ENCODE results near the gene LRRC74A.

LRRC74A gene

DNA sequence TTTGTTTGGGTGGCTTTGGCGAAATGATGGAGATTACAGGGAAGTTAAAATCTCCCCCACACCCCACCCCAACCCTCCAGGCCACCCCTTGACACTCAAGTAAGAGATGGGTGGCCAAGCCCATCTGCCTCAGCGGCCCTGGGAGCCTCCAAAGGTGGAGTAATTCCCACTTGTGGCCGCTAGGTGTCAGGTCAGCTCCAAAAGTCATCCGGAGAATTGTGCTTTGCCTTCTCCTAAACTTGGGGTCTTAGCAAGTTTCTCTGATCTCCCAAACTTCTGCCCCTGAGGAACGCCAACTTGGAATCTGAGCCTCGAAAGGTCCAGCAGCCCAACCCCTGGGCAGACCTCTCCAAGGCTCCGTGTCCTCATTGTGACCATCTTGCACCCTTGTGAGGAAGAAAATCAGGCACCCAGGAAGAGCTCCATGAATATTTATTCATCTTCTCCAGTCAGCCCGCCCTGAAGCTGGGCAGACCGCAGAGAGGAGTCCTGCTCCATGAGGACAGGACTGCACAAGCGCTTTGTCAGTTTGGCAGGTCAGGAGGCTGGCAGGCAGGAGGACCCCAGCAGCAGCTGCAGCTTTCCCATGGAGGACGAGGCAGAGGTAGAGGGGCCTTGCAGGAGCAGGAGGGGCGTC, 46.7 kb downstream of the LRRC74A start:
- TF ChIP-seq, protein P1, sequence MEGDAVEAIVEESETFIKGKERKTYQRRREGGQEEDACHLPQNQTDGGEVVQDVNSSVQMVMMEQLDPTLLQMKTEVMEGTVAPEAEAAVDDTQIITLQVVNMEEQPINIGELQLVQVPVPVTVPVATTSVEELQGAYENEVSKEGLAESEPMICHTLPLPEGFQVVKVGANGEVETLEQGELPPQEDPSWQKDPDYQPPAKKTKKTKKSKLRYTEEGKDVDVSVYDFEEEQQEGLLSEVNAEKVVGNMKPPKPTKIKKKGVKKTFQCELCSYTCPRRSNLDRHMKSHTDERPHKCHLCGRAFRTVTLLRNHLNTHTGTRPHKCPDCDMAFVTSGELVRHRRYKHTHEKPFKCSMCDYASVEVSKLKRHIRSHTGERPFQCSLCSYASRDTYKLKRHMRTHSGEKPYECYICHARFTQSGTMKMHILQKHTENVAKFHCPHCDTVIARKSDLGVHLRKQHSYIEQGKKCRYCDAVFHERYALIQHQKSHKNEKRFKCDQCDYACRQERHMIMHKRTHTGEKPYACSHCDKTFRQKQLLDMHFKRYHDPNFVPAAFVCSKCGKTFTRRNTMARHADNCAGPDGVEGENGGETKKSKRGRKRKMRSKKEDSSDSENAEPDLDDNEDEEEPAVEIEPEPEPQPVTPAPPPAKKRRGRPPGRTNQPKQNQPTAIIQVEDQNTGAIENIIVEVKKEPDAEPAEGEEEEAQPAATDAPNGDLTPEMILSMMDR (IDR thresholded peaks at IDR 0.05; ENCODE audit: low read depth, low read length) = peak; percentile 82
- no peak overlapping the region for H3K4me3 ChIP-seq (ENCODE audit: low read depth, low read length)

DNA sequence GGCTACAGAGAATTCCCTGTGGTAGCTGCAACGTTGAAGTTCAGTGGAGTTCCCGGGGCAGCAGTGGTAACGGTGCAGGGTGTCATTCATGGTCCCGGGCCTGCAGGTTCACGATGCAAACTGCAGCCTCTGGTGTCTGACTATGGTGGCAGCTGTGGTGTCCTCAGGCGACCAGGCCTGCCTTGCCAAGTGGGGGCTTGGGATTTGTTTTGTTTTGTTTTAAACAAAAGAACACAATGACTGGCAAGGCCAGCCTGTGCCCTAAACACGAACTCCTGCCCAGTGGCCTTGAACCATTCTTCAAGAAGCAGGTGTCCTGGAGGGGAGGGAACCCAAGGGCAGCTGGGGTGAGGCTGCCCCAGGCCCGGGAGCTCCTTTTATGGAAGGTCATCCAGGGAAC, 48.5 kb downstream of the LRRC74A start:
- no peak overlapping the region for H3K4me3 ChIP-seq (ENCODE audit: low read depth, low read length)
- TF ChIP-seq, protein P1 (IDR thresholded peaks at IDR 0.05; ENCODE audit: low read depth, low read length) = no peak

DNA sequence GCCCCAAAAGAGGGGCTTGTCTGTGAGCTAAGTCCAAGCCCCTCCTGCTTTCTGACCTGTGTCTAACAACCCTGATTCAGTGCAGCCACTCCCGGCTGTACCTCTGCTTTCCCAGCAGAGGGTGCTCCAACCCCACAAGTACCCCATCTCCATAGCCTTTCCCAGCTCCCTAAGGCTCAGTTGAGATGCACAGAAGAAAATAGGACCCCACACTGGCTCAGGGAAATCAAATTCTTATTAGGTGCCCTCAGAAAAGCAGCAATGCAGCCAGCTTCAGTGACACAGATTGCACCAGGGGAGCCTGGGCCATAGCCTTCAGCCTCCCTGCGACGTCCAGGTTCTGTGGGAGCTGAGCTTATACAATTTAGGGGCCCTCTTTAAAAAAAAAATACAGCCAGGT, 49.9 kb downstream of the LRRC74A start:
- TF ChIP-seq, protein P1 (IDR thresholded peaks at IDR 0.05; ENCODE audit: low read depth, low read length) = peak; percentile 95
- no peak overlapping the region for H3K4me3 ChIP-seq (ENCODE audit: low read depth, low read length)

DNA sequence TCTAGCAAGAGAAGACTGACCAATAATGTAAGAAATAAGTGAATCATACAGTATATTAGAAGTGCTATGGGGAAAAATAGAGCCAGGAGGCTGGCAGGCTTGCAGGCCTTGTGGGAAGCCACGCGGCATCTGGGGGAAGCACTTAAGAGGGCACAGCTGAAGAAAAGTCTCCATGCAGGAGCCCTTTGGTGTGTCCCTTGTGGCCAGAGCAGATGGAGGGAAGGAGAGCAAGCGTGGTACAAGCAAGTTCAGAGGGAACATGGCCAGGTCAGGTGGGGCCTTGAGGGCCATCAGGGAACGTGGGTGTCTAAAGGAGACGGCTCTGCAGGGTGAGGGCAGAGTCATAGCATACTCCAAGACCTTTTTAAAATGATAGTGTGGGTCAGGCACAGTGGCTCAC, 51.7 kb downstream of the LRRC74A start:
- TF ChIP-seq, protein P1 (IDR thresholded peaks at IDR 0.05; ENCODE audit: low read depth, low read length) = no peak
- no peak overlapping the region for H3K4me3 ChIP-seq (ENCODE audit: low read depth, low read length)

DNA sequence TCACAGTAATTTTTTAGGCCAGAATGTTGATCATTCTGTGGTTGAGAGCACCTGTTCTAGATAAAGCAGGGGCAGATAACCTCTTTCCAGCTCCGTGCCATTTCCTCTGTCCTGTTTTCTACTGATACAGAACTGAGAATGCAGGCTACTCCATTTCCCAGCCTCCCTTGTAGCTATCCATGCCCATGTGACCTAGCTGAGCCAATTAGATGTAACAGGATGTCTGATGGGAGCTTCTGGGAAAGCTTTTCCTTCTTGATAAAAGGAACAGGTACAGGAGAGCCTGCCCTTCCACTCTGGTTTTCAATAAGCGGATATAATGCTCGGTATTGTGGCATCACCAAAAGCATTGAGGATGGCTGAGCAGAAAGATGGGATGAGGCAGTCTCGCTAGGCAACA, 54.2 kb downstream of the LRRC74A start:
- TF ChIP-seq, protein P1 (IDR thresholded peaks at IDR 0.05; ENCODE audit: low read depth, low read length) = no peak
- H3K4me3 ChIP-seq (ENCODE audit: low read depth, low read length) = no peak overlapping the region

DNA sequence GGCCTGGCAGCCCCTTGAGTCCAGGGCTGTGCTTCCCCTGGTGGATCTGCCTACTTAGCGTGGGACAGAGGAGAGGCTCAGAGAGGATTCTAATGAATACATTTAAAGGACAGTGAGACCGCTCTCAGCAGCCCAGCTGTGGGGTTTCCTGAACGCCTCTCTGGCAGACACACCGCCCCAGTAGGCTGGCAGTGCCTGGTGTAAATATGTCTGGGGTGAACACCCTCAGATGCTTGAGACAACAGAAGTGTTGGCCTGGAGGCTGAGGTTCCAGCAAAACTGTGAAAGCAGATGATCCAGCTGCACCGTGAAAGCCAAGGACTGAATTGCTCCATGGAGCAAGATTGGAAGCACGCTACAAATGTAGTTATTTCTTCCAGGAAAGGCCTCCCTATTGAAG, 55.1 kb downstream of the LRRC74A start:
- TF ChIP-seq, protein P1 (IDR thresholded peaks at IDR 0.05; ENCODE audit: low read depth, low read length) = no peak
- no peak overlapping the region for H3K4me3 ChIP-seq (ENCODE audit: low read depth, low read length)

DNA sequence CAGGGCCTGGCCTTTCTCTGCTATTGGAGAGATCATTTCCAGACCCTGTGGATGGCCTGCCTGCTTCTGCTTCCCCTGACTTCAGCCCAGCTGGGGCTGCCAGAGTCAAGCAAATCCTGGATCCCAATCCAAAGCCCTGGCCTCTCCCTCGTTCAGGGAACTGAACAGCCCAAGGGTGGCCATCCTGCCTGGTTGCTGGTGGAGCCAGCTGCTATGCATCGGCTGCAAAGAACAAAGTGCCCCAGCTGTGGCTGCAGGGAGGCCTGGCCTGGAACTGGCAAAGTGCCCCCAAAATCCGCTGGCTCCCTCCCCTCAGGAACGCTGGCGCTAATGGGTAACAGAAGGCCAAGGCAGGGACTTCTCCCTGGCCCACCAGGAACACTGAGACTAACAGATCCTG, 56.4 kb downstream of the LRRC74A start:
- TF ChIP-seq, protein P1 (IDR thresholded peaks at IDR 0.05; ENCODE audit: low read depth, low read length) = no peak

More for the DNA sequence above, 56.4 kb downstream of the LRRC74A start:
- no peak overlapping the region for H3K4me3 ChIP-seq (ENCODE audit: low read depth, low read length)

Data from WI38 (cell line).